ENCODE data around the gene FAM120B.

The FAM120B gene

DNA sequence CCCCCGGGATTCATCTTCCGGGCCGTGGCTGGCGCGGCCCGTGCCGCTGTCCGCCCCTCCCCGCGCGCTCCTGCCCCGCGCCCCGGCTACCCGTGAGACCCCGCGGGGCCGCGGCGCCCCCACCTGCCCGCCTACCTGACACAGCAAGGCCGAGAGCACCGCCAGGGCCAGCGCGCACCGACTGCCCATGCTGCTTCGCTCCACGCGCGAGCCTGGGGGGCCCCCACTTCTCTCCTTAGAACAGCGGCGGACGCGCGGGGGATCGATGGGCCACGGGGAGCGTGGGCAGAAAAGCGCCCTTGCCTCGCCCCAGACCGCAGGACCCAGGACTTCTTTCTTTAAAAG lies 16.6 kb upstream of the FAM120B start:
- ChIA-PET CTCF (interaction anchor here (0.6 to 6.3 kb wide), 2 partner anchors 66 to 459 kb away, joined by 3 to 39 read pairs; no protein-coding TSS in a partner anchor), POLR2A (ENCODE audit: low non-redundant PET) (interaction anchor here (0.7 kb wide), 1 partner anchor 482 kb away, joined by 3 read pairs; no protein-coding TSS in a partner anchor)
- peak overlapping the region; percentile 72 for H3K27ac ChIP-seq
- TF ChIP-seq CTCF (conservative IDR thresholded peaks at IDR 0.05; ENCODE audit: low read depth): no peak
- no peak for DNase-seq (ENCODE audit: low spot score)

- peak within 1 kb of the TSS; percentile 72 for H3K27ac ChIP-seq
- no peak for TF ChIP-seq CTCF (conservative IDR thresholded peaks at IDR 0.05; ENCODE audit: low read depth)
- DNase-seq (ENCODE audit: low spot score): no peak
- ChIA-PET CTCF (interaction anchor here (0.6 to 6.3 kb wide), 6 partner anchors 67 to 500 kb away, joined by 3 to 39 read pairs (median 4); no protein-coding TSS in a partner anchor), POLR2A (ENCODE audit: low non-redundant PET) (interaction anchor here (0.5 to 0.7 kb wide), 3 partner anchors 10 to 483 kb away, joined by 3 to 6 read pairs (median 3); no protein-coding TSS in a partner anchor)
These were observed 16.0 kb upstream of the FAM120B start, which contains the start of gene DLL1 for GRCh38 chr6:170290296-170291128. Gene DLL1, minus strand, starts transcription at chr6:170291078. Its CDS starts 939 bp downstream, at chr6:170290139.

DNA sequence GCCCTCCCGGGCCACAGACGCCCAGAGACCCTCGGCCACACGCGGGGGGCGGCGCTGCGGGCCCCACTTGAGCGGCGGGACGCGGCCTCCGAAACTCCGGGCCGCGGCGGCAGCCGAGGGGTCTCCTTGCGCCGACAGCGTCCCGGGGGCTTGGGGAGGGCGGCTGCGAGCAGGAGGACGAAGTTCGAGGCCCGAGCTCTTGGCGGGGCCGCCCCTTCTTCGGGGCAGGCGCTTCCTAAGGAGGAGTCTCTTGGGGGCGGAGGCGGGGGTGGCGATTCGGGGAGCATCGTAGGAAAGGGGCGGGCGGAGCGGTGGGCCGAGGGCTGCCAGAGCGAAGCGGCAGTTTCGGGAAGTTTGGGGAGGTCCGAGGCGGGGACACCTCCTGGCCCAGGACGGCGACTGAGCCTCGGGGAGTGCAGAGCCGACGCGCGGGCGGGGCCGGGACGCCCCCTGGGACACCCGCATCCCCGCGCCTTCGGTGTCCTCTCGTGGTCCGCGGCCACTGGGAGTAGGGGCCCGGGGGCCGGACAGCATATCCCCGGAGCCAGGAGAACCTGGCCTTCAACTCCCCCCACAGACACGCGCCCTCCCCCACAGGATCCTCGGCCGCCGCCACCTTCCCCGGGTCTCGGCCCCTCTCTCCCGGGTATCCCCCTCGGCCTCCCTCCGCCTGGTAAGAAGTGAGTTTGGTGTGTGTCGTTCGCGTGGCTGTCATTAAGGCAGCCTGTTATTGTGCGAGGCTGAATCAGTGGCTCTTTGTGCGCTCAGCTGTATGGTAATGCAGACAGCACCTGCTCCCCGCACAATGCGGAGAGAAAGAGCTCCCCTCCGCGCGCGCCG lies 15.1 kb upstream of the FAM120B start:
- POLR2A ChIA-PET (ENCODE audit: low non-redundant PET): interaction anchor here (0.6 kb wide), 1 partner anchor 13 kb away, joined by 6 read pairs; no protein-coding TSS in a partner anchor
- no peak for DNase-seq (ENCODE audit: low spot score)
- TF ChIP-seq CTCF (conservative IDR thresholded peaks at IDR 0.05; ENCODE audit: low read depth): no peak
- H3K27ac ChIP-seq: peak overlapping the region; percentile 72
- CTCF ChIA-PET: interaction anchor here (0.7 to 6.3 kb wide), 9 partner anchors 26 to 501 kb away, joined by 3 to 39 read pairs (median 3); no protein-coding TSS in a partner anchor

DNA sequence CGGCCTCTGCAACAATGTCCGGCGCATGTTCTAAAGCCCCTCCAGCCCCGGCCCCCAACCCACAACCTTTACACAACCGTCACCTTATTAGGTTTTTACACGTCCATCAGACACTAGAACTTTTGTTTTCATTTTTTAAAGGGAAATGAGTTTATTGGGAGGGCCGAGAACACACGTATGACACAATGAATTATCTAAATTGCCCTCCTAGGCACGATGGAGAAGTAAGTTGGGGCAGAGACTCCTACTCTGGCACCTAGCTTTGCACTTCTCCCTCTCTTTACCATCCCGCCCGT lies 14.5 kb upstream of the FAM120B start:
- no peak for DNase-seq (ENCODE audit: low spot score)
- ChIA-PET POLR2A (ENCODE audit: low non-redundant PET) (interaction anchor here (0.6 kb wide), 1 partner anchor 502 kb away, joined by 6 read pairs; no protein-coding TSS in a partner anchor), CTCF (interaction anchor here (0.7 to 6.3 kb wide), 7 partner anchors 27 to 804 kb away, joined by 3 to 39 read pairs (median 3); no protein-coding TSS in a partner anchor)
- no peak for TF ChIP-seq CTCF (conservative IDR thresholded peaks at IDR 0.05; ENCODE audit: low read depth)
- peak overlapping the region; percentile 72 for H3K27ac ChIP-seq

GRCh38 chr6:170292407-170293158 lies 14.0 kb upstream of the FAM120B start:
- ChIA-PET CTCF (interaction anchor here (0.6 to 6.3 kb wide), 10 partner anchors 27 to 1336 kb away, joined by 3 to 39 read pairs (median 3); no protein-coding TSS in a partner anchor), POLR2A (ENCODE audit: low non-redundant PET) (interaction anchor here (0.6 kb wide), 1 partner anchor 502 kb away, joined by 6 read pairs; no protein-coding TSS in a partner anchor)
- TF ChIP-seq CTCF (conservative IDR thresholded peaks at IDR 0.05; ENCODE audit: low read depth): peak; percentile 31
- no peak for DNase-seq (ENCODE audit: low spot score)
- H3K27ac ChIP-seq: peak overlapping the region; percentile 72

All from RWPE1 (cell line).